Measurements from ENCODE around the gene IL36RN. TPM values are rescaled to one million over a fixed set of nuclear protein-coding genes. Genes with fewer than 3 reads are reported as not detected.

IL36RN gene
- total RNA-seq, 4 donors from 2014 or later = not detected

DNA sequence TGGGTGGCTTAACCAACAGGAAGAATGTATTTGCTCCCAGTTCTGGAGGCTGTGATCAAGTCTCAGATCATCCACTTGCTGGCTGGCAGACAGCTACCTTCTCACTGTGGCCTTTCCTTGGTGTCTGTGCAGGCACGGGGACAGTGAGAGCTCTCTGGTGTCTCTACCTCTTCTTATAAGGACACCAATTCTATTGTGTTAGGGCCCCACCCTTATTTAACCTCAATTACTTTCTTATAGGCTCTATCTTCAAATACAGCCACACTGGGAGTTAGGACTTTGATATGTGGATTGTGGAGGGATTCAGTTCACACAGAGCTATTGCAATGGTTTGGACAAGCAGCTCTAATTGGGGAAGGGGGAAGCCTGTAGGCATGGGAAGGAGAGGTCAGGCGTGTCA lies 43.1 kb downstream of the IL36RN start:
- Histone ChIP-seq H3K4me3 (replicated peaks in 1 of 3) (no peak overlapping the region), H3K27me3 (no peaks in the 10 kb centered on the region), H3K9me3 (no peaks in the 10 kb centered on the region), H3K36me3 (no peaks in the 10 kb centered on the region), H3K4me1 (no peaks in the 10 kb centered on the region), H3K27ac (no peak overlapping the region)
- no peak for DNase-seq
- intact Hi-C loops (cut with DNase I) = no loop called here
- TF ChIP-seq POLR2A (IDR thresholded peaks at IDR 0.05) = no peak
- TF ChIP-seq, protein P1, sequence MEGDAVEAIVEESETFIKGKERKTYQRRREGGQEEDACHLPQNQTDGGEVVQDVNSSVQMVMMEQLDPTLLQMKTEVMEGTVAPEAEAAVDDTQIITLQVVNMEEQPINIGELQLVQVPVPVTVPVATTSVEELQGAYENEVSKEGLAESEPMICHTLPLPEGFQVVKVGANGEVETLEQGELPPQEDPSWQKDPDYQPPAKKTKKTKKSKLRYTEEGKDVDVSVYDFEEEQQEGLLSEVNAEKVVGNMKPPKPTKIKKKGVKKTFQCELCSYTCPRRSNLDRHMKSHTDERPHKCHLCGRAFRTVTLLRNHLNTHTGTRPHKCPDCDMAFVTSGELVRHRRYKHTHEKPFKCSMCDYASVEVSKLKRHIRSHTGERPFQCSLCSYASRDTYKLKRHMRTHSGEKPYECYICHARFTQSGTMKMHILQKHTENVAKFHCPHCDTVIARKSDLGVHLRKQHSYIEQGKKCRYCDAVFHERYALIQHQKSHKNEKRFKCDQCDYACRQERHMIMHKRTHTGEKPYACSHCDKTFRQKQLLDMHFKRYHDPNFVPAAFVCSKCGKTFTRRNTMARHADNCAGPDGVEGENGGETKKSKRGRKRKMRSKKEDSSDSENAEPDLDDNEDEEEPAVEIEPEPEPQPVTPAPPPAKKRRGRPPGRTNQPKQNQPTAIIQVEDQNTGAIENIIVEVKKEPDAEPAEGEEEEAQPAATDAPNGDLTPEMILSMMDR (IDR thresholded peaks at IDR 0.05) = no peak
- WGBS, 2 donors = 77 to 100% methylated on average over 2 of the region's 2 CpGs

DNA sequence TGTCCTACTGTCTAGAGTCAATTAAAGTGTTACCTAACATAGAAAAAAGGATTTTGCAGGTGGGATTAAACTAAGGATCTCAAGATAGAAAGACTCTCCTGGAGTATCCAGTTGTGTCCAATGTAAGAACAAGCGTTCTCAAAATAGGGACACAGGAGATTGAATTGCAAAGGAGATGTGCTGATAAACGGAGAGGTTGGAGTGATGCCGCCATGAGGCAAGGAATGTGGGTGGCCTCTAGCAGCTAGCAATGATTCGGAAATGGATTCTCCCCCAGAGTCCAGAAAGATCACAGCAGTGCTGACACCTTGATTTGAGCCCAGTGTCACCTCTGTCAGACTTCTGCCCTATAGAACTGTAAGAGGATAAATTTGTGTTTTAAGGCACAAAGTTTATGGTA lies 44.3 kb downstream of the IL36RN start:
- H3K27me3 ChIP-seq = no peaks in the 10 kb centered on the region
- no peak for TF ChIP-seq POLR2A (IDR thresholded peaks at IDR 0.05)
- TF ChIP-seq, protein P1 (IDR thresholded peaks at IDR 0.05) = no peak
- WGBS, 2 donors = 91 to 96% methylated on average over 4 of the region's 4 CpGs
- no peaks in the 10 kb centered on the region for H3K9me3 ChIP-seq
- intact Hi-C loops (cut with DNase I) = no loop called here
- H3K36me3 ChIP-seq = no peaks in the 10 kb centered on the region
- H3K4me1 ChIP-seq = no peaks in the 10 kb centered on the region
- H3K4me3 ChIP-seq (replicated peaks in 1 of 3) = no peak overlapping the region
- no peak for DNase-seq
- H3K27ac ChIP-seq = no peak overlapping the region

DNA sequence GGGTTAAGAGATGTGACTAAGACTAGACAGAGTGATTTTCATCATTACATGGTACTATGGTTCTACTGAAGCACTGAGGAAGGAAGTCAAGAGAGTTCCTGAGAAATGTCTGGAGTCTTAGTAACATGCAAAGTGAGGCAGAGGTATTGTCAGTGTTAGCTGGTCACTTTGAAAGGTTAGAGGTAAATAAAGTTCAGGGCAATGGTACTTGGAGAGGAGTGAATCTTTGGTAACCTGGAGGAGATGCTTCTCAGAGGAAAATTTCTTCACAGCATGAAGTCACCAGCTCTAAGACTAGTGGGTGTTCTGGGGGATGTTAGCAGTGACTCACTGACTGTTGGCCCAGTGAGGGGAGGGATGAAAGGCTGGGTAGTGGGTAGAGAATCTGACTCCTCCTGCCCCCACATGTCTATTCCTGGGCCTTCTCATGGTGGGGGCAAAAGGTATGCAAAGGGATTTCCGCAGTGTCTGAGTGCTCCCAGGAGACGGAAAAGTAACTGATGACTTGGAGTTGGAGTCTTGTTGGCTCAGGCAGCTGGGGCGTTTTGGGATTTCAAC lies 45.1 kb downstream of the IL36RN start:
- H3K9me3 ChIP-seq = no peaks in the 10 kb centered on the region
- H3K36me3 ChIP-seq = no peaks in the 10 kb centered on the region
- H3K4me1 ChIP-seq = no peaks in the 10 kb centered on the region
- no peak for DNase-seq
- intact Hi-C loops (cut with DNase I) = no loop called here
- H3K27ac ChIP-seq = no peak overlapping the region
- H3K27me3 ChIP-seq = no peaks in the 10 kb centered on the region
- no peak overlapping the region for H3K4me3 ChIP-seq (replicated peaks in 1 of 3)
- WGBS, 2 donors = 80 to 89% methylated on average over 3 of the region's 3 CpGs
- TF ChIP-seq, protein P1 (IDR thresholded peaks at IDR 0.05) = no peak
- TF ChIP-seq POLR2A (IDR thresholded peaks at IDR 0.05) = no peak

DNA sequence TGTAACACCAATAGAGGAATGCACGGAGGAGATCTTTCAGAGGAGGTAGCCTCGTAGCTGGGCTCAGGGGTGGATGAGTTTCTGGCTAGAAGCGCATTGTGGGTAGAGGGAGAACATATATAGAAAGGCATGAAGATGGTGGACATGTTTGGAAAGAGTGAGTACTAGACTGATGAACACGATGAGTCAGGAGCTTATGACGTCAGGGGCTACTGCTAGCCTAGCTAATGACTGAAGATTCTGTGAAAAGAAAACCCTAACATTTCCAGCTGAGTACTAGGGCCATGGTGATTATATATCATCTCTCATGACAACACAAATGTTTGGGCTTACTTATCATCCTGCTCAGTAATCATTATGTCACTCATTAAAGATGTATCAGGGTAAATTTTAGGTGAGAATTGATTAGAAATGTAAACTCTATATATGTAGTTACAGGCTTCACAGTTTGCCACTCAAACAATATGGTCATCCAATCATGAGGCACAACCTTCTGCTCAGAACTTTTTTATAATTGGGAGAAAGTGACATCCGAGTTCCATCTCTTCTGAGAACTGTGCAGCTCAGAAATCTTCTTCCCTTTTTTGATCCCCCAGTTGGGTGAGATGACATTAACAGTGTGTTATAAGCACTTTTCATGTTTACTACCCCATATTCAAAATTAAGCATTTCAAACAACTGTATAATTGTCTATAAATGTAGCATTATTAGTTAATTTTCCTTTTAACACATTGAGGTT lies 46.2 kb downstream of the IL36RN start:
- H3K36me3 ChIP-seq = no peaks in the 10 kb centered on the region

DNA sequence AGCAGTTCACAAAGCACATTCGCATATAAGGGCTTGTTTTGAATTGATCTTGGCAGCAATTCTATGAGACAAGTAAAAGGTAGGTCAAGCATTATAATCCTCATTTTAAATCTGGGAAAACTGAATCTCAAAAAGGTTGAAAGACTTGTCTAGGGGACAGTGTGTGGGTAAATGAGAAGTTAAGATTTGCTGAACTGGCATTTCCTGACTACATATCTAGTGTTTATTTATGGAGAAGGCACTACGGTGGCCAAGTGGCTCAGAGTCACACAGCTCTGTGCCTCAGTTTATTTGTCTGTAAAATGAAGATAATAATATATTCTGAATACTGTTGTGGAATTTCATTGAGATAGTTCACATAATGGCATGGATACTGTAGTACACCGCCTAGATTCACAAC lies 52.1 kb downstream of the IL36RN start:
- Histone ChIP-seq H3K36me3 (no peaks in the 10 kb centered on the region), H3K4me1 (peaks cover 10 to 15% of the 10 kb centered on the region in 2 donors), H3K27me3 (no peaks in the 10 kb centered on the region), H3K4me3 (replicated peaks in 1 of 3) (no peak overlapping the region), H3K27ac (peak overlapping the region in 1 of 3 donors; percentile 41), H3K9me3 (no peaks in the 10 kb centered on the region)
- intact Hi-C loops (cut with DNase I) = no loop called here
- TF ChIP-seq, protein P1 (IDR thresholded peaks at IDR 0.05) = no peak
- no peak for TF ChIP-seq POLR2A (IDR thresholded peaks at IDR 0.05)
- 77 to 78% methylated on average over 3 of the region's 3 CpGs for WGBS, 2 donors
- DNase-seq = no peak

More for the DNA sequence above, 46.2 kb downstream of the IL36RN start:
- TF ChIP-seq, protein P1 (IDR thresholded peaks at IDR 0.05) = no peak
- TF ChIP-seq POLR2A (IDR thresholded peaks at IDR 0.05) = no peak
- Histone ChIP-seq H3K4me3 (replicated peaks in 1 of 3) (no peak overlapping the region), H3K27ac (no peak overlapping the region), H3K4me1 (no peaks in the 10 kb centered on the region), H3K9me3 (no peaks in the 10 kb centered on the region), H3K27me3 (no peaks in the 10 kb centered on the region)
- WGBS, 2 donors = 89 to 90% methylated on average over 6 of the region's 6 CpGs
- intact Hi-C loops (cut with DNase I) = no loop called here
- no peak for DNase-seq

All from thyroid gland (tissue), 4 donors.